Esophagus squamous epithelium (tissue), 5 donors: Measurements from ENCODE around the gene AHRR. TPM values are rescaled to one million over a fixed set of nuclear protein-coding genes. Genes with fewer than 3 reads are reported as not detected.

Experiments
- DNase-seq: peaks from one replicate; lab custom pipeline; 2025; lab: John Stamatoyannopoulos, UW
- H3K27ac ChIP-seq, 4 donors: fragments of 200-600 bp; sonication (generic); one replicate each; pipeline ENCODE4 v1.5.1; 2016 to 2019; ENCODE audit warnings: mild to moderate bottlenecking in 1 of 4
- H3K27me3 ChIP-seq, 4 donors: fragments of 200-600 bp; sonication (generic); 1 replicate in 3 of 4; 2 replicates in 1 of 4; pipeline versions ENCODE4 v1.5.1 to v1.6.0; 2017 to 2021; ENCODE audit warnings: antibody characterized with exemption in 1 of 4
- H3K36me3 ChIP-seq, 3 donors: fragments of 200-600 bp; sonication (generic); one replicate each; pipeline ENCODE4 v1.5.1; 2016 to 2019
- H3K4me1 ChIP-seq, 3 donors: fragments of 200-600 bp; sonication (generic); one replicate each; pipeline ENCODE4 v1.5.1; 2017 to 2019
- H3K4me3 ChIP-seq, 4 donors: fragments of 200-600 bp; sonication (generic); 1 replicate in 3 of 4; 2 replicates in 1 of 4; pipeline ENCODE4 v1.5.1; 2016 to 2019; ENCODE audit warnings: mild to moderate bottlenecking in 2 of 4, moderate library complexity in 1 of 4
- H3K9me3 ChIP-seq, 3 donors: fragments of 200-600 bp; sonication (generic); one replicate each; pipeline ENCODE4 v1.5.1; 2016 to 2019
- POLR2A ChIP-seq, 4 donors: fragments of 450-650 bp; IDR thresholded peaks; one replicate each; pipeline ENCODE4 v1.6.1; 2017; ENCODE audit warnings: antibody characterized with exemption in 4 of 4, mild to moderate bottlenecking in 4 of 4, moderate library complexity in 3 of 4
- WGBS, 2 donors: methylation state at CpG; one replicate each; pipeline ENCODE4 v1.1.5; 2018; 5-methylcytosine and 5-hydroxymethylcytosine counted together
- intact Hi-C: fragments of 100-400 bp; cut with DNase I; formaldehyde crosslinking; loops from one replicate; pipeline ENCODE4 v1.15.0; 2022
- total RNA-seq, 4 donors: library from RNA; depleted of rRNA; stranded (reverse); fragments of >200 nt; gene quantifications; one replicate each; pipeline ENCODE4 v1.1.0, GENCODE V29; 2016
- TF ChIP-seq, protein P1 (sequence below), 6 experiments: fragments of 450-650 bp in 4 of 6; fragments of 200-600 bp in 2 of 6; sonication (generic) in 2 of 6; IDR thresholded peaks; one replicate each; pipeline ENCODE4 v1.5.1; 2016 to 2019; ENCODE audit warnings: antibody characterized with exemption in 6 of 6, mild to moderate bottlenecking in 4 of 6, moderate library complexity in 4 of 6
- donor health status: DM: yes; HTN: yes; CAD: no.

AHRR gene
- total RNA-seq, 4 donors from 2014 or later, result 0.66 to 1.5 (median 1.1) TPM

DNA sequence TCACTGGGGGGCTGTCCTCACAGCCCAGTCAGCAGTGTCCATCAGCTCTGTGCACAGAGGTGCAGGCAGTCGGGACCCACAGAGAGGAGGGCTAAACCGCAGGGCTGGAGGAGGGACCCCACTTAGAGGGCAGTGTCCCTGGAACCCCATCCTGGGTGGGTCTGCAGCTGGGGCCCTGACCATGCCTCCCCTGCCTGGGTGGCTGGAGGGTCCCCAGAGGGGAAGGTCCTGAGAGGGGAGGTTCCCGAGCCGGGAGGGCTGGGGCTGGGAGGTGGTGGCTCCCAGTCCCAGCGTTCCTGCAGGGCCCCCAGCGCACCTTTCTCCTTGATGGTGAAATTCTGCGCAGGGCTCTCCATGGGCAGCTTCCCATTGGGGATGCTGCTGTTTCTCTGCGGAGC is 154.2 kb downstream of the AHRR start:
- intact Hi-C loops, result no loop called here
- peak overlapping the region; percentile 33 to 98 (median 74) for H3K4me3 ChIP-seq
- no peaks in the 10 kb centered on the region for H3K9me3 ChIP-seq
- peaks cover 32 to 55% (median 35%) of the 10 kb centered on the region in 3 donors for H3K4me1 ChIP-seq
- peaks cover 0 to 7% (median 0%) of the 10 kb centered on the region in 3 donors for H3K36me3 ChIP-seq
- WGBS, 2 donors, result 21 to 60% methylated on average over 1 to 2 of the region's 8 CpGs
- H3K27ac ChIP-seq, result no peak overlapping the region
- no peak for DNase-seq
- TF ChIP-seq, protein P1, sequence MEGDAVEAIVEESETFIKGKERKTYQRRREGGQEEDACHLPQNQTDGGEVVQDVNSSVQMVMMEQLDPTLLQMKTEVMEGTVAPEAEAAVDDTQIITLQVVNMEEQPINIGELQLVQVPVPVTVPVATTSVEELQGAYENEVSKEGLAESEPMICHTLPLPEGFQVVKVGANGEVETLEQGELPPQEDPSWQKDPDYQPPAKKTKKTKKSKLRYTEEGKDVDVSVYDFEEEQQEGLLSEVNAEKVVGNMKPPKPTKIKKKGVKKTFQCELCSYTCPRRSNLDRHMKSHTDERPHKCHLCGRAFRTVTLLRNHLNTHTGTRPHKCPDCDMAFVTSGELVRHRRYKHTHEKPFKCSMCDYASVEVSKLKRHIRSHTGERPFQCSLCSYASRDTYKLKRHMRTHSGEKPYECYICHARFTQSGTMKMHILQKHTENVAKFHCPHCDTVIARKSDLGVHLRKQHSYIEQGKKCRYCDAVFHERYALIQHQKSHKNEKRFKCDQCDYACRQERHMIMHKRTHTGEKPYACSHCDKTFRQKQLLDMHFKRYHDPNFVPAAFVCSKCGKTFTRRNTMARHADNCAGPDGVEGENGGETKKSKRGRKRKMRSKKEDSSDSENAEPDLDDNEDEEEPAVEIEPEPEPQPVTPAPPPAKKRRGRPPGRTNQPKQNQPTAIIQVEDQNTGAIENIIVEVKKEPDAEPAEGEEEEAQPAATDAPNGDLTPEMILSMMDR (IDR thresholded peaks at IDR 0.05), result no peak
- TF ChIP-seq POLR2A (IDR thresholded peaks at IDR 0.05), result no peak
- H3K27me3 ChIP-seq, result peaks cover 0 to 58% (median 8%) of the 10 kb centered on the region in 4 donors

DNA sequence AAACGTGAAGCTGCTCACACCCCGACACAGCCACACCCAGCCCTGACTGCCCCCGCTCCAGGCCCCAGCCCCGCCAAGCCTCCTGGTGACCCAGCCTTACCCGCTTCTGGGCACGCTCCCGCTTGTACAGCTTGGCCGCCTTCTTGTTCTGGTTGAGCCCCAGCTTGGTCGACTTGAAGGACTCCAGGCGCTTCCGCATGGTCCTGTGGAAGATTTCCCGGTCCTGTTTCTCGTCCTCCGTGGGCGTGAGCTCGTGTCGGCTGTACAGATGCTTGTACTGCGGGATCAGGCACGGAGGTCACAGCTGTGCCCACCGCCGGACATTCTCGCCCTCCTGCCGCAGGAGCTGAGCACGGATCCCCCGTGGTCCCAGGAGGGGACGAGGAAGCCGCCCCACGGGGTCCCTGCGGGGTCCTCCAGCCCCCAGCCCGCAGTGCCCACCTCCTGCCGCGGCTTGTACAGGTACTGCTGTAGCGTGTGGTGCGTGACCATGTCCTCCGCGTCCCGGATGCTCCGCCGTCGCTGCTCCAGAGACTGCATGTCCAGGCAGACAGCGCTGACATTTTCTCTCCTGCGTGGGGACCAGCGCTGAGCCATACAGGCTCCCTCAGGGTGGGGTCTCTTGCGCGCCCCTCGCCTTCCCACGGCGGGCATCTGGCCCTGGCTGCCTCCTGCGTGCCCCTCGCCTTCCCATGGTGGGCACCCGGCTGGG is 154.7 kb downstream of the AHRR start:
- Histone ChIP-seq H3K4me3 (peak overlapping the region in 2 of 4 donors; percentile 63 to 98), H3K27ac (no peak overlapping the region), H3K27me3 (peaks cover 0 to 64% (median 8%) of the 10 kb centered on the region in 4 donors), H3K9me3 (no peaks in the 10 kb centered on the region), H3K4me1 (peaks cover 26 to 49% (median 30%) of the 10 kb centered on the region in 3 donors), H3K36me3 (peaks cover 0 to 2% (median 0%) of the 10 kb centered on the region in 3 donors)
- 56 to 65% methylated on average over 20 to 25 of the region's 51 CpGs for WGBS, 2 donors
- intact Hi-C loops, result no loop called here
- no peak for DNase-seq
- TF ChIP-seq, protein P1 (IDR thresholded peaks at IDR 0.05), result no peak
- TF ChIP-seq POLR2A (IDR thresholded peaks at IDR 0.05), result no peak

DNA sequence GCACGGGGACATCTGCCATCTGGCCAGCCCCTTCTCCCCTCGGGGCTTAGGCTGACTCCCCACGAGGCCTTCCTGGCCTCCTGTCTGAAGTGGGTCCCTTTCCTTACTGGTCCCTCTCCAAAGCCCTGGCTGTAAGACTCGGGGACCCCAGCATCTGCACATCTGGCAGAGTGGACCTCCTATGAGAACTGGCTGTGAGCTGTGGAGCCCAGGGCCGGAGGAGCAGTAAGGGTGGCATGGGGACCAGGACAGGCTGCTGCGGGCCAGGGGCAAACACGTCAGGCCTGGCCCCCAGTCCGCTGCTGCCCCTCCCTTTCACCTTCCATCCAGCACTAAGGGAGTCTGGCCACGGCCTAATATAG is 155.3 kb downstream of the AHRR start:
- H3K9me3 ChIP-seq, result no peaks in the 10 kb centered on the region
- peak overlapping the region in 1 of 4 donors; percentile 63 for H3K4me3 ChIP-seq
- H3K36me3 ChIP-seq, result no peaks in the 10 kb centered on the region
- peaks cover 22 to 44% (median 24%) of the 10 kb centered on the region in 3 donors for H3K4me1 ChIP-seq
- DNase-seq, result no peak
- no peak overlapping the region for H3K27ac ChIP-seq
- WGBS, 2 donors, result 50% methylated on average over 3 of the region's 9 CpGs; no CpG with 5 or more reads in 1 of the 2 donors
- H3K27me3 ChIP-seq, result peaks cover 0 to 68% (median 8%) of the 10 kb centered on the region in 4 donors
- intact Hi-C loops, result no loop called here
- TF ChIP-seq, protein P1 (IDR thresholded peaks at IDR 0.05), result no peak
- no peak for TF ChIP-seq POLR2A (IDR thresholded peaks at IDR 0.05)

DNA sequence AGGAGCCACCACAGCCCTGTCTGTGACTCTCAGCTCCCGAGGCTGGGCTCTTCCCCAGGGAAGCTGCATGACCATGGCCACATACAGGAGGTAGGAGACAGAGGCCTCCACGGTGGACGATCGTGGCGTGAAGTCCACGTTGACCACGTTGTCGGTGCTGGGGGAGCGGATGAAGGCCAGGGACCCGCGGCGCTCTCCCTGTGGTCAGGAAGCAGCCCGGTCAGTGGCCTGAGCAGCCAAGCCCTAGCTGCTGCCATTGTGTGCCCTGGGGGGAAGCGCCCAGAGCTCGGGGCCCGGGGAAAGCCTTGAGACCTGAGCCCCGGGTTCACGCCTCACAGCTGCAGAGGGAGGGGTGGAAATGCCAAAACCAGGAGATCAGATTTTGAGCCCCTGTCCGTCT is 155.7 kb downstream of the AHRR start:
- 40 to 80% methylated on average over 1 of the region's 19 CpGs for WGBS, 2 donors
- Histone ChIP-seq H3K27ac (no peak overlapping the region), H3K9me3 (no peaks in the 10 kb centered on the region), H3K4me1 (peaks cover 18 to 40% (median 20%) of the 10 kb centered on the region in 3 donors), H3K36me3 (no peaks in the 10 kb centered on the region), H3K27me3 (peaks cover 0 to 73% (median 8%) of the 10 kb centered on the region in 4 donors), H3K4me3 (no peak overlapping the region)
- no peak for DNase-seq
- TF ChIP-seq, protein P1 (IDR thresholded peaks at IDR 0.05), result no peak
- TF ChIP-seq POLR2A (IDR thresholded peaks at IDR 0.05), result no peak
- intact Hi-C loops, result no loop called here

DNA sequence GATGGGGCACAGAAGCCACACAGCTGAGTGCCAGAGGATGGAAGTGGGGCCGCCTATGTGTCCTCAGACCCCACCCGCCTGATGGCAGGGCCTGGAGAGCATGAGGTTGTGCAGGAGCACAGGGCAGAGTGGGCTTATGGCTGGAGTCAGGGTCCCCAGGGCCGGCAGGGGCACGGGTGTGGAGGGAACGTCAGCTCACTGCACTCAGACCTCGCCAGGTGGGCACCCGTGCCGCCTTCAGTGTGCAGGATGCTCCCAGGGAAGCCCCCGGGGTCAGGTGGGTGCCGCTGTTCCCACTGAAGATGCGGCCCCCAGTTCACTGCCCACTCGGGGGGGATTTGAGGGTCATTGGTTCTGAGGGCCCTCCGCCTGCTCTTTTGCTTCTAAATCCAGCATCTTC is 156.4 kb downstream of the AHRR start:
- DNase-seq, result no peak
- no peaks in the 10 kb centered on the region for H3K9me3 ChIP-seq
- H3K27me3 ChIP-seq, result peaks cover 0 to 79% (median 8%) of the 10 kb centered on the region in 4 donors
- peaks cover 14 to 35% (median 20%) of the 10 kb centered on the region in 3 donors for H3K4me1 ChIP-seq
- intact Hi-C loops, result no loop called here
- H3K27ac ChIP-seq, result no peak overlapping the region
- no peak overlapping the region for H3K4me3 ChIP-seq
- WGBS, 2 donors, result 53% methylated on average over 2 of the region's 13 CpGs; no CpG with 5 or more reads in 1 of the 2 donors
- H3K36me3 ChIP-seq, result no peaks in the 10 kb centered on the region
- TF ChIP-seq, protein P1 (IDR thresholded peaks at IDR 0.05), result no peak
- no peak for TF ChIP-seq POLR2A (IDR thresholded peaks at IDR 0.05)
